Memory B cell (primary cell): ENCODE measurements around the gene PRSS53.

Experiments used
- ATAC-seq: fragments of 150-1000 bp; cut with Tn5 transposase; 2 replicates; pipeline ENCODE4 v1.10.0; 2021; ENCODE audit warnings: low read depth, mild to moderate bottlenecking, moderate library complexity
- DNase-seq, 2 donors: peaks; one replicate each; pipeline ENCODE4 v3.0.0; 2022; ENCODE audit warnings: low spot score in 2 of 2
- H3K27ac Mint-ChIP-seq: one replicate; pipeline ENCODE4 v1.8.0; 2022; ENCODE audit warnings: mild to moderate bottlenecking, moderate library complexity, mixed read lengths
- H3K27me3 Mint-ChIP-seq: one replicate; pipeline ENCODE4 v1.8.0; 2022; ENCODE audit warnings: mixed read lengths
- H3K36me3 Mint-ChIP-seq: one replicate; pipeline ENCODE4 v1.8.0; 2022; ENCODE audit warnings: mild to moderate bottlenecking, mixed read lengths
- H3K4me1 Mint-ChIP-seq: one replicate; pipeline ENCODE4 v1.8.0; 2022; ENCODE audit warnings: mixed read lengths
- H3K4me3 Mint-ChIP-seq: one replicate; pipeline ENCODE4 v1.8.0; 2022; ENCODE audit warnings: mild to moderate bottlenecking, moderate library complexity, mixed read lengths
- H3K9me3 Mint-ChIP-seq: one replicate; pipeline ENCODE4 v1.8.0; 2022; ENCODE audit warnings: mixed read lengths

Gene PRSS53

GRCh38 chr16:31129568-31130335 lies 41.0 kb upstream of the PRSS53 start:
- no peak for ATAC-seq
- Mint-ChIP-seq H3K4me1 (no peaks in the 10 kb centered on the region), H3K36me3 (peaks cover 15% of the 10 kb centered on the region), H3K4me3 (no peak overlapping the region), H3K27ac (no peak overlapping the region), H3K9me3 (no peaks in the 10 kb centered on the region), H3K27me3 (no peaks in the 10 kb centered on the region)
- no peak for DNase-seq

GRCh38 chr16:31128711-31129567 lies 40.2 kb upstream of the PRSS53 start:
- no peaks in the 10 kb centered on the region for H3K27me3 Mint-ChIP-seq
- no peaks in the 10 kb centered on the region for H3K4me1 Mint-ChIP-seq
- H3K9me3 Mint-ChIP-seq, result no peaks in the 10 kb centered on the region
- ATAC-seq (no peak), DNase-seq (no peak)
- no peak overlapping the region for H3K27ac Mint-ChIP-seq
- H3K36me3 Mint-ChIP-seq, result peaks cover 15% of the 10 kb centered on the region
- H3K4me3 Mint-ChIP-seq, result no peak overlapping the region

GRCh38 chr16:31127182-31127581 lies 38.4 kb upstream of the PRSS53 start:
- no peak for ATAC-seq
- H3K27ac Mint-ChIP-seq, result no peak overlapping the region
- no peaks in the 10 kb centered on the region for H3K27me3 Mint-ChIP-seq
- H3K4me3 Mint-ChIP-seq, result no peak overlapping the region
- DNase-seq, result no peak
- H3K9me3 Mint-ChIP-seq, result no peaks in the 10 kb centered on the region
- H3K4me1 Mint-ChIP-seq, result no peaks in the 10 kb centered on the region
- peaks cover 16% of the 10 kb centered on the region for H3K36me3 Mint-ChIP-seq

- no peaks in the 10 kb centered on the region for H3K4me1 Mint-ChIP-seq
- H3K36me3 Mint-ChIP-seq, result peaks cover 19% of the 10 kb centered on the region
- H3K27ac Mint-ChIP-seq, result no peak overlapping the region
- H3K9me3 Mint-ChIP-seq, result no peaks in the 10 kb centered on the region
- DNase-seq, result no peak
- no peak overlapping the region for H3K4me3 Mint-ChIP-seq
- ATAC-seq, result no peak
- H3K27me3 Mint-ChIP-seq, result no peaks in the 10 kb centered on the region
Measured at GRCh38 chr16:31125844-31126243, 37.1 kb upstream of the PRSS53 start.

GRCh38 chr16:31120129-31120528 lies 31.4 kb upstream of the PRSS53 start:
- ATAC-seq, result no peak
- Mint-ChIP-seq H3K27me3 (no peaks in the 10 kb centered on the region), H3K9me3 (no peaks in the 10 kb centered on the region), H3K4me3 (no peak overlapping the region), H3K36me3 (peaks cover 18% of the 10 kb centered on the region), H3K4me1 (peaks cover 9% of the 10 kb centered on the region), H3K27ac (no peak overlapping the region)
- no peak for DNase-seq

GRCh38 chr16:31118223-31119155 lies 29.7 kb upstream of the PRSS53 start:
- H3K36me3 Mint-ChIP-seq, result peaks cover 18% of the 10 kb centered on the region
- no peaks in the 10 kb centered on the region for H3K27me3 Mint-ChIP-seq
- DNase-seq (no peak), ATAC-seq (no peak)
- H3K4me1 Mint-ChIP-seq, result peaks cover 11% of the 10 kb centered on the region
- H3K4me3 Mint-ChIP-seq, result peak overlapping the region; percentile 71
- no peaks in the 10 kb centered on the region for H3K9me3 Mint-ChIP-seq
- peak overlapping the region; percentile 70 for H3K27ac Mint-ChIP-seq

GRCh38 chr16:31117384-31118222 lies 28.9 kb upstream of the PRSS53 start, which contains the start of gene KAT8:
Gene KAT8, plus strand, starts transcription at chr16:31117664. Its CDS starts 18 bp downstream, at chr16:31117682.
- Mint-ChIP-seq H3K4me1 (peaks cover 11% of the 10 kb centered on the region), H3K27me3 (no peaks in the 10 kb centered on the region), H3K4me3 (peak within 1 kb of the TSS; percentile 71), H3K9me3 (no peaks in the 10 kb centered on the region), H3K27ac (peak within 1 kb of the TSS; percentile 70), H3K36me3 (peaks cover 18% of the 10 kb centered on the region)
- DNase-seq (peak; percentile 94 to 97), ATAC-seq (peak; percentile 90)

- Mint-ChIP-seq H3K27ac (peak overlapping the region; percentile 50), H3K27me3 (no peaks in the 10 kb centered on the region), H3K4me3 (no peak overlapping the region), H3K9me3 (no peaks in the 10 kb centered on the region), H3K36me3 (peaks cover 4% of the 10 kb centered on the region), H3K4me1 (peaks cover 13% of the 10 kb centered on the region)
- no peak for DNase-seq
- ATAC-seq, result no peak
Measured at GRCh38 chr16:31114468-31114867, 25.7 kb upstream of the PRSS53 start.

GRCh38 chr16:31113121-31114120 lies 24.7 kb upstream of the PRSS53 start:
- peaks cover 3% of the 10 kb centered on the region for H3K36me3 Mint-ChIP-seq
- no peaks in the 10 kb centered on the region for H3K9me3 Mint-ChIP-seq
- no peak for ATAC-seq
- no peak for DNase-seq
- peaks cover 14% of the 10 kb centered on the region for H3K4me1 Mint-ChIP-seq
- peak overlapping the region; percentile 69 for H3K27ac Mint-ChIP-seq
- no peak overlapping the region for H3K4me3 Mint-ChIP-seq
- H3K27me3 Mint-ChIP-seq, result no peaks in the 10 kb centered on the region

- Mint-ChIP-seq H3K4me1 (peaks cover 14% of the 10 kb centered on the region), H3K27ac (peak overlapping the region; percentile 69), H3K27me3 (no peaks in the 10 kb centered on the region), H3K36me3 (peaks cover 3% of the 10 kb centered on the region), H3K4me3 (no peak overlapping the region), H3K9me3 (no peaks in the 10 kb centered on the region)
- DNase-seq (no peak), ATAC-seq (no peak)
Measured at GRCh38 chr16:31112711-31113110, 24.0 kb upstream of the PRSS53 start.

GRCh38 chr16:31111881-31112466 lies 23.2 kb upstream of the PRSS53 start:
- no peak overlapping the region for H3K4me3 Mint-ChIP-seq

More at GRCh38 chr16:31111881-31112466, 23.2 kb upstream of the PRSS53 start:
- Mint-ChIP-seq H3K27ac (no peak overlapping the region), H3K4me1 (peaks cover 16% of the 10 kb centered on the region), H3K27me3 (no peaks in the 10 kb centered on the region), H3K36me3 (peaks cover 3% of the 10 kb centered on the region), H3K9me3 (no peaks in the 10 kb centered on the region)
- no peak for ATAC-seq
- DNase-seq, result no peak
